H54 (cell line): Measurements from ENCODE around the gene PRIM2.
"Not testable (repeated sequence)": the region's sequence is repeated elsewhere in the genome, so short reads cannot be mapped to it uniquely, and the experiment has no call there.

Experiments used
- DNase-seq: peaks from one replicate; pipeline ENCODE4 v3.0.0; 2011; ENCODE audit warnings: low spot score, mixed read lengths; ENCODE audit not compliant: insufficient read length
- FAIRE-seq: peaks from 3 replicates; lab custom pipeline; 2011; peaks lifted over from hg19 to GRCh38; lab: Jason Lieb, UNC
- POLR2A ChIP-seq: IDR thresholded peaks from 2 replicates; pipeline ENCODE4 v1.6.1; 2011; ENCODE audit warnings: low read depth, mild to moderate bottlenecking, low read length

Gene PRIM2

GRCh38 chr6:57302477-57302876 lies 15.0 kb upstream of the PRIM2 start:
- no peak for DNase-seq
- FAIRE-seq, result no peak
- no peak for TF ChIP-seq POLR2A

DNA sequence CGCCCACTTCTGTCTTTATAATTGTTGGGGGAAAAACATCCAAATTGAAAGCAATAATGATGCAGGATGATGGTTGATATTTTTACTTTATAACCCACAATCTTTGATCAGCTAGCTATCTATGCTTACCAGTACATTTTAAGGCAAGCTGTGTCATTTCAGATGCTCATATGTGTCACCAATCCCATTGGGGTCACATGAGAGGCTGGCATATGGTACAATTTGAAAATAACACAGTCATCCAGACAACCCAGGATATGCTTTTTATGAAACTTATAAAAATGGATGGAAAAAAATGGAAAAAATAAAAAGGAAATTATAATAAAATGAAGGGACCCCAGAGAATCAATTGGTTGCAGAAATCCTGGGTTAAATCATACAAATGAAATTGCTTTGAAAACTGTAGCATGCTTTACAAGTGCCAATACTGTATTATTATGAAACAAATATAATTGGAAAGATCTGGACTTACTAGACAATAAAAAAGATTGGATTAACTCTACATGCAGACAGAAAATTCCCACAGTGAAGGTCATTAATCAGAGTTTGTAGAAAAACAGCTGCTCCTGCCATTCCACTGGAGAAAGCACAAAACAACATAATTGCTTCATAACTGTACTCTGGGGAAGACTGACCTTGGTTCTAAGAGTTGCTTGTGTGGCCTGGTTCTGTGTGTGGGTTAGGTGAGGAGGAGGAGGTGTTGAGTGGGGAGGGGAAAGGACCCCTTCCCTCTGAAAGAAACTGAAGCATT lies 13.3 kb upstream of the PRIM2 start:
- no peak for TF ChIP-seq POLR2A
- FAIRE-seq, result no peak
- DNase-seq, result no peak

DNA sequence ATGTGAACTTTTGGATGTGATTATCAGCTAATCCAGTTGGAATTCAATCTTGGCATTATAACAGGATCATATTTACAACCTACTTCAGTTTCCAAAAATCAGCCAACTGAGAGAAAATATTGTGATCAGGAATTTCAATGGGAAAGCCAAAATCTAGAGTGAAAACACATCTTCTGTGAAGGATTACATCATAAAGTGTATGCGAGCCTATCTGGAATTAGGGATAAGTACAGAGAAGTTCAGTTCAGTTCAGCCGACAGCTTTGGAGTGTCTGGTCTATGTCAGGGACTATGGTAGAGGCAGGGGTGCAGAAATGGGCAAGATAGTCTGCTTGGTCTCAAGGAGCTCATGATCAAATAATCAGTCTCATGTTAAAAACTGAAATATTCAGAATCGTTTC lies 12.3 kb upstream of the PRIM2 start:
- no peak for TF ChIP-seq POLR2A
- FAIRE-seq (no peak), DNase-seq (no peak)

DNA sequence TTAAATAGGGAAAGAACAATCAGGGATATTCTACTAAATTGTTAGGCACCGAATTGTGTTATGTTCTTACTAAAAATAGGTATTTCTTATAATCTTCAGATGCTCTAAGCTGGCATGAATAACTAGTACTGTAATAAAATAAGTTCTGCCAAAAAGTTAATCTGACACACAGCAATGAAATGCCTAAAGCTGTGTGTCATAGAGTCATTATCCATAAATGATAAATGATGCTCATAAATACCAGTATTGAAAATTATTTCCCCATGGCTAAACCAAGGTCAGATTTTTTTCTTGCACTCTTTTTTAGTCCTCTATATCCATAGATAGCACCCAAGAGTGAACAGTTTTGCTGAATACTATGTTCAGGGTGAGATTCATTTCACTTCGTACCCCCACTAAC lies 11.7 kb upstream of the PRIM2 start:
- FAIRE-seq (no peak), DNase-seq (no peak)

GRCh38 chr6:57306273-57306672 lies 11.2 kb upstream of the PRIM2 start:
- FAIRE-seq, result peak; percentile 45
- DNase-seq, result no peak
- TF ChIP-seq POLR2A, result no peak

More for the DNA sequence above, 11.7 kb upstream of the PRIM2 start:
- no peak for TF ChIP-seq POLR2A

DNA sequence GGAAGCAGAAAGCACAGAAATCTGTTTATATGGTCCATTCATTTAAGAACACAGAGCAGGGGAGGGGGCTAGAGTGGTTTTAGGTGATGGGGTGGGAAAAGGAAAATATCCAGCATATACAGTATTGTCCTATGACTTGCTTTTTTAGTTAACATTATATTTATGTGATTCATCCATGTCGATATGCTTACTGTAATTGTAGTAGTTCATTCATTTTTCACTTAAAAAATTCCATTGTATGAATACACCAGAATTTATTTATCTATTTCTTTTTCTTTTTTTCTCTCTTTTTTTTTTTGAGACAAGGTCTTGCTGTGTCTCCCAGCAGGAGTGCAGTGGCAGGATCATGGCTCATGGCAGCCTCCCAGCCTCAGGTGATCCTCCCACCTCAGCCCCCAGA lies 9.6 kb upstream of the PRIM2 start:
- TF ChIP-seq POLR2A, result no peak
- DNase-seq, result no peak
- no peak for FAIRE-seq

DNA sequence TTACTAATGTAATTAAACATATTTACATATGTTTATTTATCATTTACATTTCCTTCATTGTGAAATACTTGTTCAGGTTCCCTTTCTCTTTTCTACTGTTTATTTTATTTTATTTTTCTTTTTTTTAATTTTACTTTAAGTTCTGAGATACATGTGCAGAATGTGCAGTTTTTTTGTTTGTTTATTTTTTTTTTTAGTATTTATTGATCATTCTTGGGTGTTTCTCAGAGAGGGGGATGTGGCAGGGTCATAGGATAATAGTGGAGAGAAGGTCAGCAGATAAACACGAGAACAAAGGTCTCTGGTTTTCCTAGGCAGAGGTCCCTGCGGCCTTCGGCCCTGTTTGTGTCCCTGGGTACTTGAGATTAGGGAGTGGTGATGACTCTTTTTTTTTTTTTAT lies 8.7 kb upstream of the PRIM2 start:
- FAIRE-seq, DNase-seq: not testable (repeated sequence)

- FAIRE-seq, result not testable (repeated sequence)
Observed at GRCh38 chr6:57310095-57310816, 7.2 kb upstream of the PRIM2 start.

DNA sequence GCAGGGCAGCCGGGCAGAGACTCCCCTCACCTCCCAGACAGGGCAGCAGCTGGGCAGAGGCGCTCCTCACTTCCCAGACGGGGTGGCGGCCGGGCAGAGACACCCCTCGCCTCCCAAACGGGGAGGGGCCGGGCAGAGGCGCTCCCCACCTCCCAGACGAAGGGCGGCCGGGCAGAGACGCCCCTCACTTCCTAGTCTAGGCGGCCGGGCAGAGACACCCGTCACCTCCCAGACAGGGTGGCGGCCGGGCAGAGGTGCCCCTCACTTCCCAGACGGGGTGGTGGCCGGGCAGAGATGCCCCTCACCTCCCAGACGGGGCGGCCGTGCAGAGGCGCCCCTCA lies 6.6 kb upstream of the PRIM2 start:
- TF ChIP-seq POLR2A, result no peak
- no peak for DNase-seq
- no peak for FAIRE-seq

More at GRCh38 chr6:57310095-57310816, 7.2 kb upstream of the PRIM2 start:
- DNase-seq, result not testable (repeated sequence)

GRCh38 chr6:57311300-57312003 lies 6.0 kb upstream of the PRIM2 start:
- FAIRE-seq, DNase-seq: not testable (repeated sequence)

- FAIRE-seq (no peak), DNase-seq (no peak)
- no peak for TF ChIP-seq POLR2A
Observed at GRCh38 chr6:57312004-57312345, 5.5 kb upstream of the PRIM2 start.

DNA sequence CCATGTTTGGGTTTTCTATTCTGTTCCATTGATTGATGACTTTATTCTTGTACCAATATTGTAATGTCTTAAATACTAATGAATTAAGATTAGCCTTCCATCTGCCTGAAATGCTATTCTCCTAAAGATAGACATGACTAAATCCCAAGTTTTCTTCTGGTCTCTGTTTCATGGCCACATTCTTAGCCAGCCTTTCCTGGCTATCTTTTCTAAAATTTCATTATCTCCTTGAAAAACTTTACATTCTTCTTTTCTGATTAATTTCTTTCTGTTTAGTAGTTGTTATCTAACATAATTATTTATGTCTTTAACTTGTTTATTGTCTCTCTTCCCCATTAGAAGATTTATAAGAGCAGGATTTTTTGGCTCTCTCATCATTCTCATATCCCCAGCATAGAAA lies 4.4 kb upstream of the PRIM2 start:
- FAIRE-seq, result no peak
- no peak for DNase-seq

DNA sequence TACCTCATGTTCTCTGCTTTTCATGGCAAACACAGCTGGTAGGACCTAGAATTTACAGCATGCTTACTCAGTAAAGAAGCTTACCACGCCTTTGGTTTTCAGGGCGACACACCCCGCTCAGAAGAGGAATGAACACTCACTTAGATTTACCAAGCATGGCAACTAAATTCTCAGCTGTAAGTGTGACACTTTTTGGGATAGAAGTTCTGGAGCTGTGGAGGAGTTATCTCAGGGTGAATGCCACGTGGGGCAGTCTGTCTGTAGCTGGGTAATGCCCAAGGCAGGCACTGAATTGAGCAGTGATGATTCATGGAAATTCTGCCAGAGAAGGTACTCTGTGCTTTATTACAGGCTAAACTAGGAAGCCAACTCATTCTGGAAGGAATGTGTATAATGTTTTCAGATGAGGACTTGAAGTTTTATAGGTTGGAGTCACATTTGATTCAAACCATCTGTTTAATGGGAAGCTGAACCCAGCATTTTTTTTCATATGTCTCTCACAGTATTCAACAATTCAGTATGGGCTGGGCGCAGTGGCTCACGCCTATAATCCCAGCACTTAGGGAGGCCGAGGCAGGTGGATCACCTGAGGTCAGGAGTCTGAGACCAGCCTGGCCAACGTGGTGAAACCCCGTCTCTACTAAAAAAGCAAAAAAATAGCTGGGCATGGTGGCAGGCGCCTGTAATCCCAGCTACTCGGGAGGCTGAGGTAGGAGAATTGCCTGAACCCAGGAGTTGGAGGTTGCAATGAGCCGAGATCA lies 3.5 kb upstream of the PRIM2 start:
- DNase-seq, result peak; percentile 74
- no peak for TF ChIP-seq POLR2A
- FAIRE-seq, result peak; percentile 97

More for the DNA sequence above, 4.4 kb upstream of the PRIM2 start:
- no peak for TF ChIP-seq POLR2A

DNA sequence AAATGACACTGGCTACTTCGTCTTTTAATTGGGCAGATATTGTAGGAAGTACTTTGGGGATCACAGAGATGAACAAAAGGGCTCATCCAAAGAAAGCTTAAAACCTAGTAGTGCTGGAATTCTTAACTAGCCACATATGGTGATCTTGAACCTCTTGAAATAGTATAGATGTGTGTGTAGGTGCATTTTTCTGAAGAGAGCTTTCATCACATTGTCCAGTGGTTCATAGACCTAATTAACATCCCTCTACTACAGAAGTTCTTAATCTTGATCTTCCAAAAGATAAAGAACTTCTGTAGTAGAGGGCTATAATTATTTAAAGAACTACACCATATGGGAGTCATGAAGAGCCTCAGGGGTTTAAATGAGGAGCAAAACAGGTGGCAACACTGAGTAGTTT lies 2.3 kb upstream of the PRIM2 start:
- FAIRE-seq (no peak), DNase-seq (no peak)
- TF ChIP-seq POLR2A, result no peak
